GM21619 (cell line): ENCODE measurements around the gene GPS1.
A peak's percentile ranks its signal among the peaks of the same experiment; 100 is the strongest.
"Not testable (repeated sequence)": the region's sequence is repeated elsewhere in the genome, so short reads cannot be mapped to it uniquely, and the experiment has no call there.

ENCODE experiments used
- ATAC-seq: cut with Tn5 transposase; IDR thresholded peaks from one replicate; pipeline ENCODE4 v1.9.1; 2021; ENCODE audit not compliant: unreplicated experiment

The GPS1 gene

DNA sequence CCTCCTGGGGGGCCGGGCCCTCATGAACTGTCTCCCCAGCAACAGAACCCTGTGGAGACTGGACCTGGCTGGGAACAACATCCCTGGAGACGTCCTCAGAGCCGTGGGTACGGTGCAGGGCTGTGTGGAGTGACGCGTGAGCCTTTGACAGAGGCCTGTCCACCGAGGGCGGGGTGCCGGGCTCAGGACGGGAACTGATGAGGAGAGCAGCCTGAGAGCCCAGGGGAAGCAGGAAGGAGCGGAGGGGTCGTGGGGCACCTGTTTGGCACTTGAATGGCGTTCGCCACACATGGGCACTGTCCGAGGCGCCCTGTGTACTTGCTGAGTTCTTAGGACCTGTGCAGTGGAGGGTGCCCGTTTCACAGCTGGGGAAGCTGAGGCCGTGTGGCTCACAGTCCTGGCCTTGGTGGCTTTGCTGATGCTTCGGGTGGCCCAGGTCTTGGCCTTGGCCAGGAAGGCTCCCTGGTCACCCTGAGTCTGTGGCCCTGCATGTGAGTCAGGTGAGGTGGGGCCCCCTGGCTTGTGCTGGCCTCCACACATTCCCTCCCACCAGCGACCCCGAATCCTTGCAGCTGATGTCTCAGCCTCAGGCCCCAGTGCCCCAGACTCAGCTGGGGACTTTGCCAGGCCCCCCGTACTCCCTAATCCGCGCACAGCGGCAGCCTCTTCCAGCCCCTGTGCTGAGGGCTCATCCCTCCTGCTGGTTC, 26.1 kb upstream of the GPS1 start:
- no peak for ATAC-seq

DNA sequence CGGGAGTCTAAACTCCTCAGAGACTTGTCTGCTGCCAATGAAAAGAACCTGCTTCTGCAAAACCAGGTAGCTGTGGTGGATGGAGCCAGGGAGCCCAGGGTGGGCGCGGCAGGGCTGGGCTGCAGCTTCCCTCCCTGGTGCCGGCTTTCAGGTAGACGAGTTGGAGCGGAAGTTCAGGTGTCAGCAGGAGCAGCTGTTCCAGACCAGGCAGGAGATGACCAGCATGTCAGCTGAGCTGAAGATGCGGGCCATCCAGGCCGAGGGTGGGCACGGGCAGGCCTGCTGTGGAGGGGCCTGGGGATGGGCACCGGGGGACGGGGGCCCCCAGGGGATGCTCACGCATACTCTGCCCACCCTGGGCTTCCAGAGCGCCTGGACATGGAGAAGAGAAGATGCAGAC, 23.5 kb upstream of the GPS1 start:
- ATAC-seq, result no peak

DNA sequence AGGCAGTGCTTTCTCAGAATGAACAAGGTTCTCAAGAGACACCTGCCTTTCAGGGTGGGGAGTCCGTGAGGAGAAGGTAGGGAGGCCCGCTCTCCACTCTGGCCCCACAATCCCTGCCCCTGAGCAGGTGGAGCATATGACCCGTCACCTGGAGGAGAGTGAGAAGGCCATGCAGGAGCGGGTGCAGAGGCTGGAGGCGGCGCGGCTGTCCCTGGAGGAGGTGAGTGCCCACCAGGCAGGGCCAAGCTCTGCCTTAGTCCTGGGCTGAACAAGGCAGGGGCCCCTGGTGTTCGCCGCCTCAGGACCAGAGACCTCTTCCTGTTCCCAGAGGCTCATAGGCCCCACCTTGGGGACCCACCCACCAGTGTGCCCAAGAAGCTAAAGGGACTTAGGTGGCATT, 22.7 kb upstream of the GPS1 start:
- no peak for ATAC-seq

DNA sequence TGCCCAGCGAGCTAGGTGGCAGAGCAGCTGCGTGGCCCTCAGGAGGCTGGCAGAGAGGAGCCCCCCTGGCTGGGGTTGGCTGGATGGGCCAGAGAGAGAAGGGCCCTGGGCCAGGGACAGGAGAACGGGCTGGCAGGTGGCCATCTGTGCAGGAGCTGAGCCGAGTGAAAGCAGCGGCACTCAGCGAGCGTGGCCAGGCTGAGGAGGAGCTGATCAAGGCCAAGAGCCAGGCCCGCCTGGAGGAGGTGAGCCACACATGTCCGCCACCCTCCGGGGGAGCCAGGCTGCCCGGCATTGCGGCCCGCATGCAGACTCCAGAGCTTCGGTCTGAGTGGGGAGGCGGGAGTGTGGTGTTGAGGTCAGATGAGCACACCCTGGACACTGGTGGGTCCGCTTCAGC, 22.3 kb upstream of the GPS1 start:
- ATAC-seq, result no peak

DNA sequence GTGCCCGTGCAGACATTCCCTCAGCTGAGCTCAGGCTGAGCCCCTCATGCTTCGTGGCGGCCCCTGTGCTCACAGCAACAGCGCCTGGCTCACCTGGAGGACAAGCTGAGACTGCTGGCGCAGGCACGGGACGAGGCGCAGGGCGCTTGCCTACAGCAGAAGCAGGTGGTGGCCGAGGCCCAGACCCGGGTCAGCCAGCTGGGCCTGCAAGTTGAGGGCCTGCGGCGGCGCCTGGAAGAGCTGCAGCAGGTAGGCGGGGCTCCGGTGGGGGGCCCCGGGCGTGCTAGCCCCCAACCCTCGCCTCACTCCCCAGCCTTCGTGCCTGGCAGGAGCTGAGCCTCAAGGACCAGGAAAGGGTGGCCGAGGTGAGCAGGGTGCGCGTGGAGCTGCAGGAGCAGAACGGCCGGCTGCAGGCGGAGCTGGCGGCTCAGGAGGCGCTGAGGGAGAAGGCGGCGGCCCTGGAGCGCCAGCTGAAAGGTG, 21.7 kb upstream of the GPS1 start:
- ATAC-seq, result no peak

DNA sequence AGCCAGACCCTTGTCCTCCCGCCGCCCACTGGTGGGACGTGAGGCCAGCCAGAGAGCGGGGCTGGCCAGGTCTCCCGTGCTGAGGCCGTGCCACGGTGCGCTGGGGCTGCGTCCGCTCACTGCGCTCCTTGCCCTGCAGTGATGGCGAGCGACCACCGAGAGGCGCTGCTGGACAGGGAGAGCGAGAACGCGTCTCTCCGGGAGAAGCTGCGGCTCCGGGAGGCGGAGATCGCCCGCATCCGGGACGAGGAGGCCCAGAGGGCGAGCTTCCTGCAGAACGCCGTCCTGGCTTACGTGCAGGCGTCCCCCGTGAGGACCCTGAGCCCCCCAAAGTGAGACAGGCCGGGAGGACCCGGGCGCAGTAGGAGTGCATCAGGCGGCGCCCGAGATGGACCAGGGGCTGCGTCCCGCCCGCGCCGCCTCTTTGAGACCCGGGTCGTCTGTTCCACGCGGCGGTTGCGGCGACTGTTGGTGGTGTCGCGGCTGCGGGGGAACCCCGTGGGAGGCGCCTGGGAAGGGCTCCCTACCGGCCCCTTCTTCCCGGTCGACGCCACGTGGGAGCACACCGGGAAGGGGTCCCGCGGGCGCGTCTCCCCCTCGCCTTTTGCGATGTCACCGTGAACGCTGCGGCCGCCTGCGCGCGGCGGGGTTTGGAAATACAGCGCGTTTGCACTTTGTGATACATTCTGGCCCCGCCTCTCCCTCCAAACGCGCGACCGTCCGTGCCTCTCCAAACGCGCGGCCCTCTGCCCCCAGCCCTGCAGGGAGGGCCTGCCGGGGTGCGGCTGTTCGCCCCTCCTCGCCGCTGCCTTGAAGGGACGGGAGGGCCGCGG, 21.0 kb upstream of the GPS1 start:
- ATAC-seq, result no peak

DNA sequence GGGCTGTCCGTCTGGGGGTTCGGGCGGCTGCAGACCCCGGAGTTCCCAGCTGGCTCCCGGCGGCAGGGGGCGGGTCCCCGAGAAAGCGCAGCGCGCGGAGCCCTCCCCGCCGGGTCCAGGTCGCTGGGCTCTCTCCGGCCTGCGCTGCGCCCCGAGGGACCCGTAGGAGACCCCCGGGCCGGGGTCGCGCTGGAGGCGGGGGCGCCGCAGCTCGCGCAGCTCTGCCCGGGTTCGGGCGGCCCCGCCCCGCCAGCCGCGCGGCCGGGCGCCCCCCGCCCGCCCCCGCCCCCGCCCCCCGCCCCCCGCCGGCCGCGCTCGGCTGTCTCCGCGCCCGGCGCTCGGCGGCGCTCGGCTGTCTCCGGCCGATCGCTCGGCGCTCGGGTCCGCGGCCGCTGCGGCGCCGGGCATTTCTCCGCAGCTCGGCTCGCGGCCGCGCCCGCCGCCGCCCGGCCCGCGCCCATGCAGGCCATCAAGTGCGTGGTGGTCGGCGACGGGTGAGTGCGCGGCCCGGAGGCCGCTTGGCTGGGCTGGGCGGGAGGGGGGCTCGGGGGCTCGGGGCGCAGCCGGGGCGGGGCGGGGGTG, 20.3 kb upstream of the GPS1 start, which contains the start of gene RAC3:
TSS of gene RAC3 (plus strand) at position 376 of the 582 bp plus-strand sequence. CDS start at position 460, 84 bp downstream.
- no peak for ATAC-seq

DNA sequence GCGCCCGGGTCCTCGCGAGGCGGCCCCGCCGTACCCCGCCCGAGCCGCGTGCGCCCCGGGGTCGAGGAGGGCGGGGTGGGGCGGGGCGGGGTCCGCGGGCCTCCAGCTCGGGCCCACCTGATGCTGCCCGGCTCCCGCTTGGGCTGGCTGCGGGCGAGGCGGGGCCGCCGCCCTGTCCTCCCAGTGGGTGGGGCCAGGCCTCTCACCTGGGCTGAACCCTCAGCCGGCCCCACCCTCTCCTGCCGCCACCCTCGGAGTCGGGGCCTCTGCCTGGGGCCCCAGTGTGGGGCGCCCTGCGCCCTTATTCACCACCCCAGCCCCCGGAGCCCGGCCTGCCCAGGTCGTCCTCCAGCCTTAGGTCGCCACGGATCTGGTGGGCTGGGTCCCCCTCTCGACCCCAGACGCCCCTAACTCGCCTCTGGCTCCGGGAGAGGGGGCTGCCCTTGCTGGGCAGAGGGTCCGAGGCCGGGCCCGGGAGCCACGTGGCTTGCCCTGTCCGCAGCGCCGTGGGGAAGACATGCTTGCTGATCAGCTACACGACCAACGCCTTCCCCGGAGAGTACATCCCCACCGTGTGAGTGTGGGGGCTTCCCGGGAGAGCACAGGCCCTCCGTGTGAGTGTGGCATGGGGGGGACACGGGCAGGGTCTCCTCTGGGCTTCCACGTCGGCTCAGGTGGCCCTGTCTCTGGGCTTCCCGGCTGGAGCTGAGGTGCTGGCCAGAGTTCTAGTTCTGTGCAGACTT, 19.6 kb upstream of the GPS1 start:
- ATAC-seq, result no peak

DNA sequence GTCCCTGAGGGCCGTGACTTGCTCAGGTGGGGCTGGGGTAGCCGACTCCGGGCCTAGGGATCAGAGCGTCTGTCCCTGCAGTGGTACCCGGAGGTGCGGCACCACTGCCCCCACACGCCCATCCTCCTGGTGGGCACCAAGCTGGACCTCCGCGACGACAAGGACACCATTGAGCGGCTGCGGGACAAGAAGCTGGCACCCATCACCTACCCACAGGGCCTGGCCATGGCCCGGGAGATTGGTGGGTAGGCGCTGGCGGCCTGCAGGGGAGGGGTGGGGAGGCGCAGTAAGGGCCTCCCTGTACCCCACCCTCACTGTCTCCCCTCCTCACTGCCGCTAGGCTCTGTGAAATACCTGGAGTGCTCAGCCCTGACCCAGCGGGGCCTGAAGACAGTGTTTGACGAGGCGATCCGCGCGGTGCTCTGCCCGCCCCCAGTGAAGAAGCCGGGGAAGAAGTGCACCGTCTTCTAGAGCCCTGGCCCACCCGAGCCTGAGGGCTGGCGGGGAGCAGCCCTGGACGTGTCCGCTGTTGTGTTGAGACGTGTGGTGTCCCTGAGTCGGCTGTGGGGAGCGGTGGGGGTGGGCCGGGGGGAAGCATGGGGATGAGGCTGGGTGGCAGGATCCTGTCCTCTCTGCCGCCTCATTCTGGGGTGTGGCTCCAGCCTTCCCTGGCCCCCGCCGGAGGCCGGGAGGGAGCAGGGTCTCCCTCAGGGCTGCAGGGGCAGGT, 18.2 kb upstream of the GPS1 start:
- no peak for ATAC-seq

DNA sequence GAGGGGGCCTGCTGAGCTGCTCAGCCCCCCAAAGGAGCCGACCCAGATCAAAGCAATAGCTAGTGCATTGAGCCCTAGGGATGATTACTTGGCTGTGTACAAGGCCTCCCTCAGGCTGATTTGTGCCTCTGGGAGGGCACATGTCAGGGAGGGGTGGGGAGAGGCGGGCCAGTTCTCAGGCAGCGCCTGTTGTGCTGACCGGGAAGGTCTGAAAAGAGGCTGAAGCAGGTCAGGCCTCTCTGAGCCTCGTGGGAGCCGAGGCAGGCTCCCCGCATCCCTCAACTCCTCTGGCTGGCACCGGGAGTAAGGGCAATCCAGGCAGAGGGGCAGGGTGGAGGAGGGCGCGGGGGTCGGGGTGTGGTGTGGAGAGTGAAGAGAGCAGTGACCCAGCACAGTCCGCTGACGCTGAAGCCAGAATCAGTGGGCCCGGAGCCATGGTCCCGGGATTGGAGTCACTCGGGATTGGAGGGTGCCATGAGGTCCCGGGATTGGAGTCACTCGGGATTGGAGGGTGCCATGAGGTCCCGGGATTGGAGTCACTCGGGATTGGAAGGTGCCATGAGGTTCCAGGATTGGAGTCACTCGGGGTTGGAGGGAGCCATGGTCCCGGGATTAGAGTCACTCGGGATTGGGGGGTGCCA, 17.2 kb upstream of the GPS1 start:
- no peak for ATAC-seq

DNA sequence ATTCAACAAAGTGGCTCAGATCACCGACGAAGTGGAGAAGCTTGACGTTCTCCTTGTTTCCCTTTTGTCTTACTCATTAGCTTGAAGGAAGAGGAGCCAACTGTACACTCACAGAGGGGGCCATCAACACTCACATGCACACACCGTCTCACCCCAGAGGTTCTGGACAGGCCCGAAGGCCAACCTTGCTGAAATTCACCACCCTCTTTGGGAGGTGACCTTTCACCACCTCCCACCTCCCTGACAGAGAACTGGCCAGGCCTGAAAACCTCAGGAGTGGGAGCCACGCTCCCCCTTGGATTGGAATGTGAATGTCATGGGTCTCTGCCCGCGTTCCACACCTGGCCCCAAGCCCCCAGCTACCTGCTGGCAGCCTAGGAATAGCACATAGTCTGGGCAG, 16.2 kb upstream of the GPS1 start:
- no peak for ATAC-seq

DNA sequence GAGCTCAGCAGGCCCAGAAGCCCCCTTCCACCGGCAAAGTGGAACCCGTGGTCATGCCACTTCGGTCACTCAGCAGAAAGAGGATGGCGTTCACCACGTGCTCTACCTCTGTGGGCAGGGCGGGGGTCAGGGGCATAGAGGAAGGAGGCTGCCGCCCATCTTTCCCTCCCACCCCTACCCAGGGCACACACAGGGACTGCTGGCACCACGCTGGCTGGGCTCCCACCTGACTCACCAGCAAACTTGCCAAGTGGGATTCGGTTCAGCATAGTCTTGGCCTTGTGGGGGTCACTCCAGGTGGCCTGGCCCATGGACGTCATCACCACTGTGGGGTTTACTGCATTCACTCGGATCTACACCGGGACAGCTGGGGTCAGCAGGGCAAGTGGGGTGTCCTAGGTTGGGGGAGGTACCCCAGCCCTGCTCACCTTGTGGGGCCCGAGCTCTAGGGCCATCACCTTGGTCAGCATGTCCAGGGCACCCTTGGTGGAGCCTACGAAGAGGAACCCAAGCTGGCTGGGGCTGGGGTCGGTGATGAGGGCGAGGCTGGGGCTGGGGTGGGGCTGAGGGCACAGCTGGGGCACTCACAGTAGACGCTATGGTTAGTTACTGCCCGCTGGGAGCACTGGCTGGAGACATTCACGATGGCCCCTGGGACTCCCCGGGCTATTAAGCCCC, 15.6 kb upstream of the GPS1 start:
- no peak for ATAC-seq

DNA sequence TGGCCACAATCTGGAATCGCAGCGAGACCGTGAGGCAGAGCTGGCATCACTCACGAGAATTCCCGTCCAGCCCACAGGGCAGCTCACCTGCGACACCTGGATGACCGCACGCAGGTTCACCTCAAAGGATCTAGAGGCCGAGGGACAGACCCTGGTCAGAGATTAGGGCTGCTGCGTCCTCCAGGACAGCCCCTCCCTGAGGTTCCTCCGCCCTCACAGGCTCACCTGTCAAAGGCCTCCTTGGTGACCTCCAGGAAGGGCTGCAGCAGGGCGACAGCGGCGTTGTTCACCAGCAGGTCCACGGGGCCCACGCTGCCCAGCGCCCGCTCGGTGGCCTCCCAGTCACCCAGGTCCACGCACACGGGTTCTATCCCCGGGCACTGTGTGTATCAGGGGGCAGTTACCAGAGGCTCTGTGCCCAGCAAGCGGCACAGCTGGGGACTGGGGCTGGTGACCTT, 15.0 kb upstream of the GPS1 start:
- peak; percentile 1 for ATAC-seq

DNA sequence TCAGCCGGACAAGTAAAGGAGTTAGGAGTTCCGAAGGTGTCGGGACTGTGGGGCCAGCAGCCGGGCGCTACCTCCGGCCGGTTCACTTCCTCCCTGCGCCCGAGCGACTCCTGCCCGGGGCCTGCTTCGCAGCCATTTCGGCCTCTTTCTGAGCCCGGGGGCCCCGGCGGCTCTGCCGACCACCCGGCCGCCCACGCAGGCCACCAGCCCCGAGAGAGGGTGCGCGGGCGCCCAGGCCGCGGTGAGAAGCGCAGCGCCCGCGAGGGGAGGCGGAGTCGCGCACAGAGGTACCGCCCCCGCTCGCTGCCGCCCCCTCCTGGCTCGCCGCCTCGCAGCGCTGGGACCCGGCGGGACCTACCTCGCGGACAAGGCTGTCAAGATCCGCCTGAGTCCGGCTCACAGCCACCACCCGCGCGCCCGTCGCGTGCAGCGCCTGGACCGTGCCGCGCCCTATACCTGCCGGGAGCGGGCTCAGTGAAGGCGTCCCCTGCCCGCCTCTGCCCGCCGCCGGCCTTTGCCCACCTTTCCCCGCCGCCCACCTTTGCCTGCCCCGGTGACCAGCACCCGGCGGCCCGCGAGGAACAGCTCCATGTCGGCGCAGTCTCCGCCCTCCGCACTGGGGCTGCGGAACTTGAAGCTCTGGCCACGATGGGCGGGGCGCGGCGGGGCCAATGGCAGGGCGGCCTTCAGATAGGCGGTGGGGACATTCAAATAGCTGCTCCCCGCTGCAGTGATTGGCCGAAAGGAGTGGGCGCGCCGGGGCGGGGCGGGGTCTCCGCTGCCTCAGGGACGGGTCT, 14.4 kb upstream of the GPS1 start, which contains the start of gene DCXR:
TSS of gene DCXR (minus strand) at position 606 of the 797 bp plus-strand sequence. CDS start at position 591, 15 bp downstream.
- peak; percentile 88 for ATAC-seq

DNA sequence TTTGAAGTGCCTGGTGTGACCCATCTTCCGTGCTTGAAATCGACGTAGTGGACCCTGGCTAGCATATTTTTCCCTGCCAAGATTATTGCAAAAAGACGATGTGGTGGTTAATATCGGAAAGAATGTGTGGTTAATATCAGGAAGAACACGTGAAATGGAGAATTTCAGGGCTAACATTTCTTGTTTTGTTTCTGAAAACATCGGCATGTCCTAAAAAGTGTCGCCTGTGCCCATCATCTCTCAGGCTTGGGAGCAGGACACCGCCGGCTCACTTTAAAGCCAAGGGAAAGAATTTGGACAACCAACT, 13.9 kb upstream of the GPS1 start:
- ATAC-seq, result no peak

DNA sequence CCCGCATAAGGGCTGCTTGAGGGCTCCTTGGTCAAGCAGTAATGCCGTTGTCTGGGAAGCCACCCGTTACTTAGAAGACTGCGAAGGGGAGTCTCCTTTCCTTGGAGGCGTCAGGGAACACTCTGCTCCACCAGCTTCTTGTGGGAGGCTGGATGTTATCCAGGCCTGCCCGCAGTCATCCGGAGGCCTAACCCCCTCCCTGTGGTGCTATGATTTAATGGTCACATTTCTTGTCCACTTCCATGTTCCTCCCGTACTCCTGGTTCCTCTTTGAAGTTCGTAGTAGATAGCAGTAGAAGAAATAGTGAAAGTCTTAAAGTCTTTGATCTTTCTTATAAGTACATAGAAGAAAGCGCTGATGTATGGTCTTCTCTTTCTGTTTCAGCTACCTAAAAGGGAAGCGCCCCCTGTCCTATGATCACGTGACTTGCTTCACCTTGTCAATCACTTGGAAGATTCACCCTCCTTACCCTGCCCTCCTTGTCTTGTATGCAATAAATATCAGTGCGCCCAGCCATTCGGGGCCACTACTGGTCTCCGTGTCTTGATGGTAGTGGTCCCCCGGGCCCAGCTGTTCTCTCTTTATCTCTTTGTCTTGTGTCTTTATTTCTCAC, 12.8 kb upstream of the GPS1 start:
- ATAC-seq, result not testable (repeated sequence)

DNA sequence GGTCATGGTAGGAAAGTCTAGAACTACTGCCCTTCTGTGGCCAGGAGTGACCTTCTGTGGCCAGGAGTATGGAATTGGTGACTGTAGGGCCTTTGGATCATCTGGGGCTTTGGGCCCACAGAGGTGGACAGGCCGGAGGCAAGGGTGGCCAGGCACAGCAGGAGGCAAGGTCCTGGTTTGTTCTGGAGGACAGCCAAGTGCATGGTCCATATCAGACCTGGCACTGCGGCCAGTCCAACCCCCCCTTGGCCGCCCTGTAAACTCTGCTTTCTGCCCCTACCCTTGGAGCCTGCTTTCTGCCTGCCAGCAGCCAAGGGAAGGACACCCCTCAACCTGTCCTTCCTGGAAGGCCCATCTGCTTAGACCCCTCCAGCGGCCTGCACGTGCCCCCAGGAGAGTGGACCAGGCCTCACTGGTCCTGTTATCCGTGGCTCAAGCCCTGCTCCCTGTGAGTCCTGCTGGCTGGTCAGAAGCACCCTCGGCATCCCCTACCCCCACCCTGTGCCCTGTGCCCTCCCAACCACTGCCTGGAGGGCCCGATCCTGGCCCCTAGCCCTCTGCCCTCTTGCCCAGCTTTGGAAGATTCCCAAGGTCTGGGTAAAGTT, 11.9 kb upstream of the GPS1 start:
- ATAC-seq, result no peak
